ENCODE results near the gene STAG1.

- TF ChIP-seq PHF8 (CRISPR knock-in tag; IDR thresholded peaks at IDR 0.05): no peak
- TF ChIP-seq ZIK1 (CRISPR knock-in tag; IDR thresholded peaks at IDR 0.05; ENCODE audit: borderline replicate concordance, low read depth): no peak
Measured at GRCh38 chr3:136676009-136676408, 76.2 kb downstream of the STAG1 start.

All from HepG2 (cell line).